HG03378 (cell line): ENCODE data around the gene CCDC180.
"Not testable (repeated sequence)": the region's sequence is repeated elsewhere in the genome, so short reads cannot be mapped to it uniquely, and the experiment has no call there.

Experiments used
- ATAC-seq: cut with Tn5 transposase; IDR thresholded peaks from one replicate; pipeline ENCODE4 v1.9.1; 2021; ENCODE audit warnings: mild to moderate bottlenecking, moderate library complexity; ENCODE audit not compliant: unreplicated experiment

The CCDC180 gene

DNA sequence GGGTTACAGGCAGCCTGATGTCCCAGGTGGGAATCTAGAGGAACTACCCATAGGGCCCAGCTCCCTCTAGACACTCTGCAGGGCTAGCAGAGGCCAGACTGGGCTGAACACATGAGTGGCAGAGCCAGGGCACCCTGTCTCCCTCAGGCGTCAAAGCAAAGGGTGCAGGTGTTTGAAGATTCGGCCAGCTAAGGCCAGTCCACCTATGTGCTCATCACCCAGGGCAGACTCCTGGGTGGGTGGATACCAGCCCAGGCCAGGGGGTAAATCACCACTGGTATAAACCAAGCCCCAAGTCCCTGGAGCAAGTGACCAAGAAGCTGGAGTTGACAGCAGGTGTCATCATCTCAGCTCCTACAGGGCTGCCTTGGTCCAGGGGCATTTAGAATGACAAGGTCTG lies 3.4 kb downstream of the CCDC180 start:
- no peak for ATAC-seq

- ATAC-seq, result no peak
Observed at GRCh38 chr9:97311798-97312500, 4.5 kb downstream of the CCDC180 start.

- no peak for ATAC-seq
Observed at GRCh38 chr9:97312556-97312955, 5.1 kb downstream of the CCDC180 start.

GRCh38 chr9:97313243-97313642 lies 5.8 kb downstream of the CCDC180 start:
- no peak for ATAC-seq

DNA sequence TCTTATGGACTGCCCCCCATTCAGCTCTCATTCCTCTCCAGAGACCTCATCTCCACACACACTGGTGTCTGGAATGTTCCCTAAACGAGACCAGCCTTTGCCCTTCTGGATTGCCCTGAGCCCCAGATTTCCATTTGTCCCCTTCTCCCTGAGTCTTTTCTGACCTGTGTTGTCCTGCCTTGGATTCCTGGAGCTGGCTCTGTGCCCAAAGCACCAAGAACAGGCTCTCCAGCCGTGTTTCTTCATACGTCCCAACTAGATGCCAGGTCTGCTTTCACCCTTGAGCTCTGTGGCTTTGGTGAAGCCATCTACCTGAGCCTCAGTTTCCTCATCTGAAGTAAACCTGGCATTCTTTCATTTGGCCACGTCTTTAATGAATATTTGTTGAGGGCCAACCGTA lies 6.3 kb downstream of the CCDC180 start:
- ATAC-seq, result no peak

DNA sequence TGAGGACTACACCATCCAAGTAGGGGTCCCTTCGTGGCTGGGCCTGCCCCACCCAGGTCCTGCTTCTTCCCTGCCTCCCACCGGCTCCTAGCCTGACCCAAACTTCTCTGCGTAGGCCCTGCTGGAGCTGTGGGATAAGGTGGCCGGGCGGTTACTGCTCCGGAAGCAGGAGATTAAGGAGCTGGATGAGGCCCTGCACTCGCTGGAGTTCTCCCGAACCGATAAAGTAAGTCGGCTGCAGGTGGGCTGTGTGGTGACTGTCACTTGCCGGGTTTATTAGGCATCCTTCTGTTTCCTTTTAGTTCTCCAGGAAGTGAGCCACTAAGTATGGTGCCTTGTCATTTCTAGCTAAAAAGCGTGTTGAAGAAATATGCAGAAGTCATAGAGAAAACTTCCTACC lies 7.0 kb downstream of the CCDC180 start:
- ATAC-seq, result no peak

DNA sequence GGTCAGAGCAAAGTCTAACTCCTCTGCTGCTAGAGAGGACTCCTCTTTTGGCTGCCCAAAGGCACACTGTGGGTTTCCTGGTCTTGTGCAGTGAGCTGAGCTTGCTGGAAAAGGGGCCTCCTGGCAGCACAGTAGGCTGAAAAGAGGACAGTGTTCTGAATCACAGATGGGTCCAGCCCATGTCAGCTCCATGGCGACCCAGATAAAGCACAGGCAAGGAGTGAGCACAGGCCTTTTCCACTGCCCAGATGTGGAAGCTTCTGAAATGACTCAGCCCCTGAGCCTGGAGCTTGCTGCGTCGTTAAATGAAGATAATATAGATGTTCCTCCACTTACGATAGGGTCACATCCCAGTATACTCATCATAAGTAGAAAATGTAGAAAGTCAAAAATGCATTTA lies 8.1 kb downstream of the CCDC180 start:
- ATAC-seq, result no peak

DNA sequence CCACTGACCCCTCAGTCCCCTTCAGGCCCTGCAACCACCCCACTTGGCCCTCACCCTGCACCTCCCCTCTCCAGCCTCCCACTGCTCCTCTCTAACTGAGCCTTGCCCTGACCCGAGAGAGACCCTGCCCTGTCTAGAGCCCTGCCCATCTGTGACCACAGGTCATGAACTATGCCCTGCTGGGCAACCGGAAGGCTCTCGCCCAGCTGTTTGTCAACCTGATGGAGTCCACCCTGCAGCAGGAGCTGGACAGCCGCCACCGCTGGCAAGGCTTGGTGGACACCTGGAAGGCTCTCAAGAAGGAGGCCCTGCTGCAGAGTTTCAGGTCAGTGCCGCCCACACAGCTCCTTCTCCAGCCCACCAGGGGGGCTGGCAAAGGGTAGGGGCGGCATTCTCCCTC lies 9.4 kb downstream of the CCDC180 start:
- ATAC-seq, result no peak

- ATAC-seq, result no peak
Observed at GRCh38 chr9:97318433-97318832, 11.0 kb downstream of the CCDC180 start.

DNA sequence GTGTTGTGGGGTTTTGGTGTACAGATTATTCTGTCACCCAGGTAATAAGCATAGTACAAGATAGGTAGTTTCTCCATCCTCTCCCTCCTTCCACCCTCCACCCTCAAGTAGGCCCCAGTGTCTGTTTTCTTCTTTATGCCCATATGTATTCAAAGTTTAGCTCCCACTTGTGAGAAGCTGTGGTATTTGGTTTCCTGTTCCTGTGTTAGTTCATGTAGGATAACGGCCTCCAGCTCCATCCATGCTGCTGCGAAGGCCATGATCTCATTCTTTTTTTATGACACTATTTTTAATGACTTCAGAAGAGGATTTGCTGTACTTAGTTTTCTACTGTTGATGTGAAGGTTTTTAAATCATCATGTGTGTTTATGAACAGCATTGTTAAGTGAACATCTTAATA lies 11.9 kb downstream of the CCDC180 start:
- ATAC-seq, result no peak

- no peak for ATAC-seq
Observed at GRCh38 chr9:97320080-97320642, 12.7 kb downstream of the CCDC180 start.

- no peak for ATAC-seq
Observed at GRCh38 chr9:97321251-97321650, 13.8 kb downstream of the CCDC180 start.

- ATAC-seq, result no peak
Observed at GRCh38 chr9:97321691-97322090, 14.2 kb downstream of the CCDC180 start.

- ATAC-seq, result no peak
Observed at GRCh38 chr9:97322105-97322504, 14.6 kb downstream of the CCDC180 start.

GRCh38 chr9:97324954-97325353 lies 17.5 kb downstream of the CCDC180 start:
- no peak for ATAC-seq

GRCh38 chr9:97327562-97327961 lies 20.1 kb downstream of the CCDC180 start:
- no peak for ATAC-seq

GRCh38 chr9:97332993-97333392 lies 25.5 kb downstream of the CCDC180 start:
- no peak for ATAC-seq

DNA sequence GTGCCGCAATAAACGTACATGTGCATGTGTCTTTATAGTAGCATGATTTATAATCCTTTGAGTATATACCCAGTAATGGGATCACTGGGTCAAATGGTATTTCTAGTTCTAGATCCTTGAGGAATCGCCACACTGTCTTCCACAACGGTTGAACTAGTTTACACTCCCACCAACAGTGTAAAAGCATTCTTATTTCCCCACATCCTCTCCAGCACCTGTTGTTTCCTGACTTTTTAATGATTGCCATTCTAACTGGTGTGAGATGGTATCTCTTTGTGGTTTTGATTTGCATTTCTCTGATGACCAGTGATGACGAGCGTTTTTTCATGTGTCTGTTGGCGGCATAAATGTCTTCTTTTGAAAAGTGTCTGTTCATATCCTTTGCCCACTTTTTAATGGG lies 28.2 kb downstream of the CCDC180 start:
- ATAC-seq, result not testable (repeated sequence)

- ATAC-seq, result no peak
Observed at GRCh38 chr9:97348871-97349270, 41.4 kb downstream of the CCDC180 start.

GRCh38 chr9:97349400-97349799 lies 41.9 kb downstream of the CCDC180 start:
- no peak for ATAC-seq

DNA sequence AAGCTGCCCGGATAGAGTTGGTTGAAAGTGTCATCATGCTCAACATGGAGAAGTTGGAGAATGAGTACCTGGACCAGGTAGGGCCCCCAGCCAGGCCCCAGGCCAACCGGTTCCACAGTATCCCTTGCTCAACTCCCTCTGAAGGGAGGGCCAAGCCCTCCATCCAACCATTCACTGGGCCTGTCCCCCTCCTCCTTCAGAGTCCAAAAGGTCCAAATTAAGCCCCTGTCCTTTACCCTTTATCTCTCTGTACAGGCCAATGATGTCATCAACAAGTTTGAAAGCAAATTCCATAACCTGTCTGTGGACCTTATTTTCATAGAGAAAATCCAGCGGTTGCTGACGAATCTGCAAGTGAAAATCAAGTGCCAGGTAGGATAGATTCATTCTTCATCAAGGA lies 47.2 kb downstream of the CCDC180 start:
- no peak for ATAC-seq

DNA sequence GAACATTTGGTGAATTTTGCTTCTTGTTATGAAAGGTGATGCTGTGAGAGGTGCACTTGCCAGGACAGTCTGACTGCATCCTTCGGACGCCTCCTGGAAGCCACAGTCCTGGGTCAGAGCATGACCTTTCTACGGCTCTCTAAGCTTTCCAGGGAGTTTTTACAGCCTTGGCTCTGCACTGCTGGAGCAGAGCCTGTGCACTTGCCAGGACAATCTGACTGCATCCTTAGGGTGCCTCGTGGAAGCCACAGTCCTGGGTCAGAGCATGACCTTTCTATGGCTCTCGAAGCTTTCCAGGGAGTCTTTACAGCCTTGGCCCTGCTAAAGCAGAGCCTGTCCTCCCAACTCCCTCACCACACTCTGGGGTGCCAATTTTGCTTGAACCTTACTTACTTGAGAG lies 49.6 kb downstream of the CCDC180 start:
- no peak for ATAC-seq
